H4 (cell line): ENCODE results near the gene CNTNAP3. TPM values are rescaled to one million over a fixed set of nuclear protein-coding genes. Genes with fewer than 3 reads are reported as not detected.
"Not testable (repeated sequence)": the region's sequence is repeated elsewhere in the genome, so short reads cannot be mapped to it uniquely, and the experiment has no call there.

ENCODE experiments used
- DNase-seq: peaks from one replicate; pipeline ENCODE4 v3.0.0-alpha.2; 2015; ENCODE audit warnings: low spot score
- total RNA-seq: library from RNA; depleted of rRNA; stranded (reverse); fragments of >200 nt; shearing (Covaris generic); gene quantifications from 2 replicates; pipeline ENCODE4 v1.2.3, GENCODE V29; 2014; rRNA removed

Gene CNTNAP3
- total RNA-seq, 1 experiment from 2014 or later, result 12.8 TPM

DNA sequence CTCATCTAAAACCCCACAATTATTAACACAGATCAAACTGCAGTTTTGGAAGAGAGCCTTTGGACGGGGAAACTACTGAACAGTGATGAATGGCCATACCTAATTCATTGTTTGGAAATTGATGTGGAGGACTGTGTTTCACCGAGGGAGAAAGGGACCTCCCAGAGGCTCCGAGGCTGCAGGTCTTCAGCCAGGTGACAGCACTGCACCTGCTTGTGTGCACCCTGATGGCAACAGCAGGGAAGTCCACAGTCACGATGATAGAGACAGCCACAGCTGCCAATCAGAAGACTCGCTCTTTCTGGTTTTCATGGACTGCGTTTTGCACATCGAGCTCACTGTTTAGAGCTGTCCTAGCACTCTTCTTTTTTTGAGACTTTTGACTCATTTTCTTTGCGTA is 214.4 kb downstream of the CNTNAP3 start:
- not testable (repeated sequence) for DNase-seq

DNA sequence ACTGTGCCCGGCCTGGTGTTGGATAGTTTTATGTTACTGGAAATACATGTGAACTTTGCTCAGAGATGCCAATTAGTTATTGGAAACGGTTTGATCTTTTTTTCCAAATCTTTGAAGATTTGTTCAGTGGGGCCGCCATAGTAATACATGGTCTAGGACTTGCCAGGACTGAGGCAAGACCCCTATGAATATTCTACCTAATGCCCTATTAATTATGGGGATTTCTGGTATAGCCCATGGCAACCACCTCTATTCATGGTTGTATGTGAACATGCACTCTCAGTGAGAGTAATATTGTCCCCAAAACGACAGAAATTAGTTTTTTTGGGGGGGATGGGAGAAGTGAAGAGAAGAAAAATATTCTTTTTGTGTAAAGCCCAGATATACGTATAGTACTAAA is 220.3 kb downstream of the CNTNAP3 start:
- DNase-seq, result not testable (repeated sequence)

DNA sequence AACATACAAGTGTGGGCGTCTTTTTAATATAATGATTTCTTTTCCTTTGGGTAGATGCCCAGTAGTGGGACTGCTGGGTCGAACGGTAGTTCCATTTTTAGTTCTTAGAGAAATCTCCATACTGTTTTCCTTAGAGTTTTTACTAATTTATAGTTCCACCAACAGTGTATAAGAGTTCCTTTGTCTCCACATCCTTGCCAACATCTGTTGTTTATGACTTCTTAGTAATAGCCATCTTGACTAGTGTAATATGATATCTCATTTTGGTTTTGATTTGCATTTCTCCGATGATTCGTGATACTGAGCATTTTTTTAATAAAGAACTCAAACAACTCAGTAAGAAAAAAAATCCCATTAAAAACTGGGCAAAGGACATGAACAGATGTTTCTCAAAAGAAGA is 225.0 kb downstream of the CNTNAP3 start:
- peak; percentile 81 for DNase-seq

DNA sequence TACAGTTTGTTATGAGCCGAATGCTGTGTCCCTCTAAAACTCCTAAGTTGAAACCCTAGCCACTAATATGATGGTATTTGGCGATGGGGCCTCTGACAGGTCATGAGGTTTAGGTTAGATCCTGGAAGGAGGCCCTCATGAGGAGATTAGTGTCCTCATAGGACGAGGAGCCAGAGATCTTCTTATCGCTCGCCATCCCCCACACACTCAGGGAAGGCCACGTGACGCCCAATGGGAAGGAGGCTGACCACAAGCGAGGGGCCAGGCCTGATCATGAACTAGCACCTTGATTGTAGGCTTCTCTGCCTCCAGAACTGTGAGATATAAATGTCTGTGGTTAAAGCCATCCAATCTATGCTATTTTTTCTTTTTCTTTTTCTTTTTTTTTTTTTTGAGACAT is 233.5 kb downstream of the CNTNAP3 start:
- DNase-seq, result not testable (repeated sequence)

DNA sequence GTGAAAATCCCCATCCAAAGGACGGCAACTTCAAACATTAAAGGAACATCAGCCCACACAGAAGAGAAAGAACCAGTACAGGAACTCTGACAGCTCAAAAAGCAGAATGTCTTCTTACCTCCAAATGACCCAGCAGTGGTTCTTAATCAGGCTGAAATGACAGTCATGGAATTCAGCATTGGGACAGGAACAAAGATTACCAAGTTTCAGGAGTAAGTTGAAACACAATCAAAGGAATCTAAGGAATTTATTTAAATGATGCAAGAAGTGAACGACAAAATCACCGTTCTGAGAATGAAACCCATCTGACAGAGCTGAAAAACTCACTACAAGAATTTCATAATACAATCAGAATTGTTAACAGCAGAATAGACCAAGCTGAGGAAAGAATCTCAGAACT is 241.1 kb downstream of the CNTNAP3 start:
- DNase-seq, result not testable (repeated sequence)

DNA sequence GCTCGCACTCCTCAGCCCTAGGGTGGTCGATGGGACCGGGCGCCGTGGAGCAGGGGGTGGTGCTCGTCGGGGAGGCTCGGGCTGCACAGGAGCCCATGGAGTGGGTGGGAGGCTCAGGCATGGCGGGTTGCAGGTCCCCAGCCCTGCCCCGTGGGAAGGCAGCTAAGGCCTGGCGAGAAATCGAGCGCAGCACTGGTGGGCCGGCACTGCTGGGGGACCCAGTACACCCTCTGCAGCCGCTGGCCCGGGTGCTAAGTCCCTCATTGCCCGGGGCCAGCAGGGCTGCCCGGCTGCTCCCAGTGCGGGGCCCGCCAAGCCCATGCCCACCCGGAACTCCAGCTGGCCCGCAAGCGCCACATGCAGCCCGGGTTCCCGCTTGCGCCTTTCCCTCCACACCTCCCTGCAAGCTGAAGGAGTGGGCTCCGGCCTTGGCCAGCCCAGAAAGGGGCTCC is 245.6 kb downstream of the CNTNAP3 start:
- not testable (repeated sequence) for DNase-seq

DNA sequence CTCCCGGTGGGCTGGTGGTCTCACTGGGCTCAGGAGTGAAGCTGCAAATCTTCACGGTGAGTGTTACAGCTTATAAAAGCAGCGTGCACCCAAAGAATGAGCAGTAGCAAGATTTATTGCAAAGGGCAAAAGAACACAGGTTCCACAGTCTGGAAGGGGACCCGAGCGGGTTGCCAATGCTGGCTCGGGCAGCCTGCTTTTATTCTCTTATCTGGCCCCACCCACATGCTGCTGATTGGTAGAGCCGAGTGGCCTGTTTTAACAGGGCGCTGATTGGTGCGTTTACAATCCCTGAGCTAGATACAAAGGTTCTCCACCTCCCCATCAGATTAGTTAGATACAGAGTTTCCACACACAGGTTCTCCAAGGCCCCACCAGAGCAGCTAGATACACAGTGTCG is 246.2 kb downstream of the CNTNAP3 start:
- not testable (repeated sequence) for DNase-seq

DNA sequence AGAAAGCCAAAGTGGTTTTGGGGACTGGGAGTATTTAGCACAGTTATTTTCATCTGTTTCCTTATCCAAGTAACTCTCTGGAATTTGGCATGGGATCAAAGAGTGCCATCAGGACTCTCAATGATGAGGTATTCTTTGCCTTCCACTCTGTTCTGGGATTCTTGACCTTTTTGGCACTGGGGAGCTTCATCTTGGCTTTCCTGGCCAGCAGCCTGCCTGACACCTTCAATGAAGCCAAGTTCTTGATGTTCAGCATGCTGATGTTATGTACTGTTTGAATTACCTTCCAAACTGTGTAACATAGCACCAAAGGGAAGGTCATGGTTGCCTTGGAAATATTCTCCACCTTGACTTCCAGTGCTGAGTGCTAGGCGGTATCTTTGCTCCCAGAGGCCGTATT is 248.8 kb downstream of the CNTNAP3 start:
- DNase-seq, result not testable (repeated sequence)

DNA sequence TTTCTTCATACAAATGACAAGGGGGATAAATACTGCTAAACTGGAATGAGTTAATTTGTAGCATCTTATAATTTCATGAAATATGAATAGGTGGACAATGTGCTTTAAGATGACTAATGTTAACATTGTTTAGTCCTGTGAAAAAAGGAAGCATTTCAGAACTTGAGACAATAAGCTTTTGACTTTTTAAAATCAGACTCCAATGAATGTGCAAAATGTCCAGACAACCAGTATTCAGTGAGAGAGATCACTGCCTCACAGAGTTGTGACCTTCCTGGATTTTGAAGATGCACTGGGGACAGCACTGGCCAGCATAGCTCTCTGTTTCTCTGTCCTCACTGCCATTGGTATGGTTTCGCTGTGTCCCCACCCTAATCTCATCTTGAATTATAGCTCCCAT is 249.7 kb downstream of the CNTNAP3 start:
- not testable (repeated sequence) for DNase-seq

DNA sequence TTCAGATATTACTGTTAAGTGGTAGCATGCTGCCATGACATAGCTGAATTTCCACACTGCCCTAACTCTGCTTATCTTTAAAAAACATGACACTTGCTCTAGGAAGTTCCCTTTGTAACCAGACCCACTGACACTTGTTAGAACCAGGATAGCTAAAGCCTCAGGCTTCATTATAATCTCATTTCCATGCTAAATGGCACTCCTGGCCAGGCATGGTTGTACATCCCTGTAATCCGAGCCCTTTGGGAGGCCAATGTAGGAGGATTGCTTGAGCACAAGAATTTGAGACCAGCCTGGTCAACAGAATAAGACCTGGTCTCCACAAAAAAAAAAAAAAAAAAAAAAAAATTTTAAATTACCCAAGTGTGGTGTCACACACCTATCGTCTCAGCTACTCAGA is 254.1 kb downstream of the CNTNAP3 start:
- DNase-seq, result not testable (repeated sequence)

DNA sequence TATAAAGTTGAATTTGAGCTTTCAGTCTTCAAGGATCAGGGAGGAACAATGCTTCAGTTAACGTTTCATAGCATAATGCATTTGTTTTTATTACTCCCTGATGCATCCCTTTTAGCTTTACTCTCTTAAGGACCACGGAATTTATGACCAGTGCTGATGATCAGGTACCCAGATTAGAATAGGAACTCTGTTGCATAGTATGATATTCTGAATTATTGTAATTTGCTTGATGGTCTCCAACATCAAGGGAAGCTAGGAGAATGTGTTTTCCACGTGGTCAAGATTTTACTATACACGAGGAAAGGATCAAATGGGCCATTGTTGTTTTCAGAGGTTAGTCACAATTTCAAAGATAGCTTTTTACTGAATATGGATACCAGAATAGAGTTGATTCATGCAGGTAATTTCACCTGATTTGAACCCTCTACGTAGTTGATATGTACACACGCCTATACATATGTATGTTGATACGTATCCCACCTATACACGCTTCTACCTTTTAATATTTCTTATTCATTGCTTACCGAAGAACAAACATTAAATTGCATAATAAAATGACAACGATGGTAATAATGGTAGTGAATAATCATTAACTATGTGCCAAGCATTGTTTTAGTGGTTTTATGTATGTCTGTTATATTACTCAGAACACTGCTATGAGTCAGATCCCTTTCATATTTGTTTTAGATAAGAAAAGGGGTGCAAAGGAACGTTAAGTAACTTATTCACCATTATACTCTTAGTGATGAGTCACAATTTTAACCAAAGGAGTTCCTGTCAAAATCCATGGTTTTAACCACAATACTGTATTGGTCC is 257.6 kb downstream of the CNTNAP3 start:
- DNase-seq, result not testable (repeated sequence)

DNA sequence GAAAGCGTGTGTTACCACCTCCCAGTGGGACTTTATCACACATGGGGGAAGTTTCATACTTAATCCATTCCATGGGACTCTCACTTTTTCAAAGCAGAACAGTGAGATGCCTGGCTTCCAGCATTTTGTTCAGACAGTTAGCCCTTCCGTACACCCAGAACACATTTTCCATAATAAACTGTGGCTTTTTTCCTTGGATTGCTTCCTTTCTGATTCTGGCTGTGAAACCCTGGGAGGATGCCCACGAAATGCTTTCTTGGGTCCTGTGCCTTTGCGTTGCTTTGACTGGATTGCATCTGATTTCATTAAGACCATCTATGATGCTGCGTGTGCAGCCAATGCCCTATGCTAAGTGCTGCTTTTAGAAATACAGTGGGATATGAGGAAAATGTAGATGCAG is 259.1 kb downstream of the CNTNAP3 start:
- not testable (repeated sequence) for DNase-seq

DNA sequence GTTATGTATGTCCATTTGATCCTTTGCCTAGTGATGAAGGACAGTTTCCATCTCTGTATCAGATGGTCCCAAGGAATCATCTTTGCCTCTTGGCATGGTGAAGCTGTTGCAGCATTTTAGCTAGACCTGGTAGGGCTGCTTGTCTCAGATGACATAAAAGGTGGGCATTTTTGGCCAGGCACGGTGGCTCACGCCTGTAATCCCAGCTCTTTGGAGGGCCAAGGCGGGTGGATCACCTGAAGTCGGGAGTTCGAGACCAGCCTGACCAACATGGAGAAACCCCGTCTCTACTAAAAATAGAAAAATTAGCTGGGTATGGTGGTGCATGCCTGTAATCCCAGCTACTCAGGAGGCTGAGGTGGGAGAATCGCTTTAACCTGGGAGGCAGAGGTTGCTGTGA is 259.8 kb downstream of the CNTNAP3 start:
- not testable (repeated sequence) for DNase-seq

DNA sequence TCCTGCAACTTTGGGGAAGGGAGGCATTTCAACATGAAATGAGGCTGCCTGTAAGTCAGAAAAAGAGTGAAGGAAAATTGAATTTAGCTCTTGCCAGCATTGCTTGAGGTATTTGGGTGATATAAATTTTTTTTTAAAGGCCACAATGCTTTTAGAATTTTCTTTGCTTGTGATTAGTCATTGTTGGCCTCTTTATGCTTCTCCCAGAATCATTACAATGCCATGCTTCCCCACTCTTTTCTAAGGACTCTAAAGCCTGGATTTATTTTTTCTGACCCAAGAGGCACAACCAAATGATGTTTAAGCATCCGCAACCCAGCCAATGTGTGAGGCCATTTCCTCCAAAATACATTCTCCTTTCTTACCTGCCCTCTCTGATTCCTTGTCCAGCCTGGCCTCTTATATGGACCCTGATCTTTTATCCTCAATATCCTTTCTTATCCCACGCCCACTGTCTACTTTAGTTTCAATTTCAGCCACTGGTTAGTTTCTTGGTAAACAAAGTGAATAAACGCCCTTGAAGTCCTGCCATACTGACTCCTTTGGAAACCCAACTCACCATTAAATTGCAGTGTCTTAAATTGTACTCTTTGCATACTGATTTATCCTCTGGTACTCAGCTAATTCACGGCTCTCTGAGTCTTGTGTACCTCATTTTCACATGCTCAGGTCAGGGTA is 261.9 kb downstream of the CNTNAP3 start:
- not testable (repeated sequence) for DNase-seq

Other genes starting within 250 kb of the CNTNAP3 start
- gene SPATA31A1, start 67.5 kb upstream of the CNTNAP3 start, total RNA-seq, result not detected in 2 replicates